Measurements from ENCODE around the gene GALT.

GRCh38 chr9:34651321-34651720, 4.8 kb downstream of the GALT start:
- TF ChIP-seq POLR2A (IDR thresholded peaks at IDR 0.05; ENCODE audit: low read depth, low read length) (no peak), CTCF (conservative IDR thresholded peaks at IDR 0.05; ENCODE audit: low read depth, low read length) (no peak), RAD21 (IDR thresholded peaks at IDR 0.05; ENCODE audit: low read length) (no peak), USF2 (IDR thresholded peaks at IDR 0.05; ENCODE audit: low read depth, low read length) (no peak), MXI1 (IDR thresholded peaks at IDR 0.05; ENCODE audit: borderline replicate concordance, low read depth, low read length) (no peak), RCOR1 (IDR thresholded peaks at IDR 0.05; ENCODE audit: insufficient replicate concordance, low read length) (no peak), MAZ (IDR thresholded peaks at IDR 0.05; ENCODE audit: borderline replicate concordance, low read depth, low read length) (no peak), SMC3 (IDR thresholded peaks at IDR 0.05; ENCODE audit: low read depth, low read length) (no peak), ELK1 (IDR thresholded peaks at IDR 0.05; ENCODE audit: borderline replicate concordance, low read depth, low read length) (no peak), BHLHE40 (IDR thresholded peaks at IDR 0.05; ENCODE audit: low read depth, low read length) (no peak), CHD1 (IDR thresholded peaks at IDR 0.05; ENCODE audit: low read depth, low read length) (no peak), MAFK (IDR thresholded peaks at IDR 0.05; ENCODE audit: low read depth, low read length) (no peak)
